AG08396 (cell line): ENCODE results near the gene NPDC1.
A peak's percentile ranks its signal among the peaks of the same experiment; 100 is the strongest.

Experiments used
- DNase-seq: peaks from one replicate; pipeline ENCODE4 v3.0.0; 2012; ENCODE audit warnings: low spot score, mixed read lengths

NPDC1 gene

GRCh38 chr9:137056739-137057415, 10.9 kb upstream of the NPDC1 start:
- no peak for DNase-seq

GRCh38 chr9:137055385-137056364, 9.7 kb upstream of the NPDC1 start:
- peak; percentile 76 for DNase-seq

- no peak for DNase-seq
Observed at GRCh38 chr9:137054932-137055384, 9.0 kb upstream of the NPDC1 start.

GRCh38 chr9:137053944-137054931, 8.3 kb upstream of the NPDC1 start, which contains the start of gene ENTPD2:
Gene ENTPD2 (minus strand): TSS chr9:137054061. CDS start chr9:137053997, 64 bp downstream.
- no peak for DNase-seq

- no peak for DNase-seq
Observed at GRCh38 chr9:137052998-137053943, 7.3 kb upstream of the NPDC1 start.

GRCh38 chr9:137052293-137052692, 6.3 kb upstream of the NPDC1 start:
- no peak for DNase-seq

- no peak for DNase-seq
Observed at GRCh38 chr9:137051145-137051724, 5.3 kb upstream of the NPDC1 start.

- DNase-seq: no peak
Observed at GRCh38 chr9:137050570-137050969, 4.6 kb upstream of the NPDC1 start.

GRCh38 chr9:137049544-137050449, 3.8 kb upstream of the NPDC1 start:
- DNase-seq: peak; percentile 78

- DNase-seq: no peak
Observed at GRCh38 chr9:137048655-137049543, 2.9 kb upstream of the NPDC1 start.

GRCh38 chr9:137045294-137046087, 486 bp downstream of the NPDC1 start:
- peak; percentile 75 for DNase-seq

- DNase-seq: no peak
Observed at GRCh38 chr9:137044502-137045177, 1.3 kb downstream of the NPDC1 start.

- no peak for DNase-seq
Observed at GRCh38 chr9:137044037-137044436, 1.9 kb downstream of the NPDC1 start.

GRCh38 chr9:137042751-137043727, 2.9 kb downstream of the NPDC1 start:
- DNase-seq: no peak

GRCh38 chr9:137041124-137041523, 4.9 kb downstream of the NPDC1 start:
- DNase-seq: no peak
